ENCODE measurements around the gene PHF24. TPM values are rescaled to one million over a fixed set of nuclear protein-coding genes. Genes with fewer than 3 reads are reported as not detected.

The PHF24 gene
- total RNA-seq, 2 experiments from 2014 or later: not detected

- H3K9me3 ChIP-seq (ENCODE audit: control insufficient read depth in 1 of 2, insufficient read depth in 1 of 2, low read length in 2 of 2): no peaks in the 10 kb centered on the region
- no peaks in the 10 kb centered on the region for H3K9me3 Mint-ChIP-seq
- H3K27ac ChIP-seq (ENCODE audit: low read depth in 1 of 2, low read length in 2 of 2): no peak overlapping the region
- H3K36me3 ChIP-seq (ENCODE audit: insufficient read depth, low read length): no peaks in the 10 kb centered on the region
- H3K4me1 ChIP-seq (ENCODE audit: insufficient read depth, low read length): peaks cover 47% of the 10 kb centered on the region
- H3K4me3 ChIP-seq (ENCODE audit: low read length): no peak overlapping the region
- H3K4me3 Mint-ChIP-seq: no peak overlapping the region
- intact Hi-C loops (cut with DNase I, micrococcal nuclease): loop anchor here (10.0 kb wide), 2 partner anchors 598 to 752 kb away; partner anchors contain the start of genes CREB3 (in 1 of the 2) and TLN1 (in 1 of the 2)
- ChIA-PET POLR2A (no interaction called here), CTCF (interaction anchor here (1.3 kb wide), 1 partner anchor 83 kb away, joined by 4 read pairs; no protein-coding TSS in a partner anchor)
- no peak for TF ChIP-seq CTCF (IDR thresholded peaks at IDR 0.05)
- H3K27me3 Mint-ChIP-seq: no peaks in the 10 kb centered on the region
- no peak overlapping the region for H3K27ac Mint-ChIP-seq
- H3K36me3 Mint-ChIP-seq (ENCODE audit: low read depth): no peaks in the 10 kb centered on the region
- peak in 2 of 14 experiments; percentile 36 to 43 for DNase-seq
- no peak for ATAC-seq (ENCODE audit: poor library complexity)
- peaks cover 59% of the 10 kb centered on the region for H3K4me1 Mint-ChIP-seq (ENCODE audit: low read depth)
- no peaks in the 10 kb centered on the region for H3K27me3 ChIP-seq (ENCODE audit: control insufficient read depth in 1 of 2, insufficient read depth in 2 of 2, low read length in 2 of 2)
Observed at GRCh38 chr9:34982361-34982760, 24.3 kb downstream of the PHF24 start.

GRCh38 chr9:34983209-34983608 lies 25.1 kb downstream of the PHF24 start:
- TF ChIP-seq CTCF (IDR thresholded peaks at IDR 0.05): no peak
- H3K36me3 Mint-ChIP-seq (ENCODE audit: low read depth): no peaks in the 10 kb centered on the region
- intact Hi-C loops (cut with DNase I, micrococcal nuclease): loop anchor here (10.0 kb wide), 2 partner anchors 598 to 752 kb away; partner anchors contain the start of genes CREB3 (in 1 of the 2) and TLN1 (in 1 of the 2)
- H3K4me1 ChIP-seq (ENCODE audit: insufficient read depth, low read length): peaks cover 54% of the 10 kb centered on the region
- ATAC-seq (ENCODE audit: poor library complexity) (peak; percentile 30), DNase-seq (peak in 4 of 14 experiments; percentile 39 to 63 (median 46))
- no peaks in the 10 kb centered on the region for H3K9me3 ChIP-seq (ENCODE audit: control insufficient read depth in 1 of 2, insufficient read depth in 1 of 2, low read length in 2 of 2)
- peak overlapping the region; percentile 59 for H3K4me3 Mint-ChIP-seq
- no peaks in the 10 kb centered on the region for H3K27me3 Mint-ChIP-seq
- H3K27ac ChIP-seq (ENCODE audit: low read depth in 1 of 2, low read length in 2 of 2): no peak overlapping the region
- no peaks in the 10 kb centered on the region for H3K27me3 ChIP-seq (ENCODE audit: control insufficient read depth in 1 of 2, insufficient read depth in 2 of 2, low read length in 2 of 2)
- H3K4me1 Mint-ChIP-seq (ENCODE audit: low read depth): peaks cover 64% of the 10 kb centered on the region
- peak overlapping the region; percentile 77 for H3K27ac Mint-ChIP-seq
- POLR2A ChIA-PET: no interaction called here
- no peaks in the 10 kb centered on the region for H3K36me3 ChIP-seq (ENCODE audit: insufficient read depth, low read length)
- CTCF ChIA-PET: interaction anchor here (0.6 to 1.3 kb wide), 2 partner anchors 83 to 97 kb away, joined by 3 to 4 read pairs; partner anchors contain the start of gene FANCG
- no peak overlapping the region for H3K4me3 ChIP-seq (ENCODE audit: low read length)
- no peaks in the 10 kb centered on the region for H3K9me3 Mint-ChIP-seq

- ATAC-seq (ENCODE audit: poor library complexity) (no peak), DNase-seq (peak in 6 of 14 experiments; percentile 18 to 71 (median 42))
- Histone ChIP-seq H3K27me3 (ENCODE audit: control insufficient read depth in 1 of 2, insufficient read depth in 2 of 2, low read length in 2 of 2) (no peaks in the 10 kb centered on the region), H3K36me3 (ENCODE audit: insufficient read depth, low read length) (no peaks in the 10 kb centered on the region), H3K9me3 (ENCODE audit: control insufficient read depth in 1 of 2, insufficient read depth in 1 of 2, low read length in 2 of 2) (no peaks in the 10 kb centered on the region), H3K4me3 (ENCODE audit: low read length) (no peak overlapping the region), H3K4me1 (ENCODE audit: insufficient read depth, low read length) (peaks cover 62% of the 10 kb centered on the region), H3K27ac (ENCODE audit: low read depth in 1 of 2, low read length in 2 of 2) (no peak overlapping the region)
- Mint-ChIP-seq H3K27me3 (no peaks in the 10 kb centered on the region), H3K9me3 (no peaks in the 10 kb centered on the region), H3K4me3 (peak overlapping the region; percentile 59), H3K36me3 (ENCODE audit: low read depth) (no peaks in the 10 kb centered on the region), H3K27ac (peak overlapping the region; percentile 77), H3K4me1 (ENCODE audit: low read depth) (peaks cover 70% of the 10 kb centered on the region)
- POLR2A ChIA-PET: interaction anchor here (1.3 kb wide), 1 partner anchor 88 kb away, joined by 5 read pairs; the partner anchor contains the start of gene VCP
- intact Hi-C loops (cut with DNase I, micrococcal nuclease): loop anchor here (2.0 to 10.0 kb wide), 3 partner anchors 85 to 751 kb away; partner anchors contain the start of genes CREB3 (in 1 of the 2) and TLN1 (in 1 of the 2)
- no peak for TF ChIP-seq CTCF (IDR thresholded peaks at IDR 0.05)
- CTCF ChIA-PET: interaction anchor here (1.3 to 2.3 kb wide), 4 partner anchors 11 to 84 kb away, joined by 4 to 16 read pairs (median 6); no protein-coding TSS in a partner anchor
Observed at GRCh38 chr9:34984049-34984448, 26.0 kb downstream of the PHF24 start.

Measured in CD4-positive, alpha-beta T cell (primary cell).